NT2/D1 (cell line): ENCODE results near the gene LRCH2.

Source experiments
- DNase-seq: peaks from one replicate; pipeline ENCODE4 v3.0.0-alpha.2; 2011; ENCODE audit warnings: low read depth, low spot score
- H3K27me3 ChIP-seq: 2 replicates; pipeline ENCODE4 v1.6.0; 2011; ENCODE audit warnings: mild to moderate bottlenecking; ENCODE audit not compliant: insufficient read length, insufficient read depth
- H3K36me3 ChIP-seq: 2 replicates; pipeline ENCODE4 v1.6.1; 2011; ENCODE audit warnings: mild to moderate bottlenecking, low read length, mixed read lengths; ENCODE audit not compliant: insufficient read depth, insufficient read length
- H3K4me1 ChIP-seq: 2 replicates; pipeline ENCODE4 v1.5.1; 2011; ENCODE audit not compliant: insufficient read depth, insufficient read length
- H3K4me3 ChIP-seq: 2 replicates; pipeline ENCODE4 v1.5.1; 2011; ENCODE audit warnings: low read depth; ENCODE audit not compliant: insufficient read length
- H3K9ac ChIP-seq: 2 replicates; pipeline ENCODE4 v1.6.0; 2011; ENCODE audit warnings: low read depth; ENCODE audit not compliant: insufficient read length
- H3K9me3 ChIP-seq: 2 replicates; pipeline ENCODE4 v1.5.1; 2011; ENCODE audit warnings: mild to moderate bottlenecking, low read length; ENCODE audit not compliant: insufficient read depth
- SUZ12 ChIP-seq: IDR thresholded peaks from 2 replicates; pipeline ENCODE4 v1.6.1; 2011; ENCODE audit not compliant: insufficient read length, insufficient read depth; ENCODE audit errors: extremely low read depth
- YY1 ChIP-seq: IDR thresholded peaks from 2 replicates; pipeline ENCODE4 v1.6.1; 2011; ENCODE audit not compliant: insufficient read length, insufficient read depth
- ZNF274 ChIP-seq: IDR thresholded peaks from 2 replicates; pipeline ENCODE4 v1.6.1; 2011; ENCODE audit warnings: mild to moderate bottlenecking, low read depth, low read length

Gene LRCH2

DNA sequence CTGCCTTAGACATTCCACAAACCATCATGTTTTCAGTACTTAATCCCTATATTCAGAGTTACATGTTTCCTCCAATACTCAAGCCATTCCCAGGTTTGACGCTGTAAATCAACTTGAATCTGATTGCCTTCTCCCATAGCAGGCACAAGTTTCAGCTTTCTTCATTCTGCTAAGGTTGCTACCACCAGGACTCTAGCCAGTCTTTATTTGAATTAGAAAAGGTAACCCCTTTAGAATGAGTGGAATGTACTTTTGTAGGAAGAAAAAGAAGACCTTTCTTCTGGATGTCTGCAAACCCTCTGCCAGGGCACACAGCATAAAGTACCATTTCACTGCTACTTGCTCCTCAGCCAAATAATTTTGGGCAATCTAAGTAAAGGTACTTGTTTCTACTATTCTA lies 55.4 kb downstream of the LRCH2 start:
- H3K9ac ChIP-seq: no peak overlapping the region
- TF ChIP-seq YY1 (no peak), SUZ12 (no peak), ZNF274 (no peak)
- peaks cover 2% of the 10 kb centered on the region for H3K4me1 ChIP-seq
- H3K27me3 ChIP-seq: no peaks in the 10 kb centered on the region
- DNase-seq: peak; percentile 35
- no peaks in the 10 kb centered on the region for H3K9me3 ChIP-seq
- H3K4me3 ChIP-seq: no peak overlapping the region
- no peaks in the 10 kb centered on the region for H3K36me3 ChIP-seq

DNA sequence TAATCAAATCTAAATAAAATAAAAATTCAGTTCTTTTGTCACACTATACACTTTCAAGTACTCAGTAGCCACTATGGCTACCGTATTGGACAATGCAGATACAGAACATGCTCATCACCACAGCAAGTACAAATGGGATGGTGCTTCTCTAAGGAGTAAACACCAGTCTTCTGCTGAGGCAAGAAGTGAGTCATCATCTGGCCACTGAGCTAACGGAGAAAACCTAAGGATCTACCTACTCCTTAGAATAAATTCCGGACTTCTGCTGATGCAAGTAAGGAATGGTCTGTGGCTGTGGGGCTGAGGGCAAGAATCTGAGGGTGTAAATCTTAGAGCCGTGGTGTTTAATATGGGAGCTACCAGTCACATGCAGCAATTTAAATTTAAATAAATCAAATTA lies 56.0 kb downstream of the LRCH2 start:
- H3K36me3 ChIP-seq: no peaks in the 10 kb centered on the region
- H3K4me3 ChIP-seq: no peak overlapping the region
- H3K9me3 ChIP-seq: no peaks in the 10 kb centered on the region
- H3K27me3 ChIP-seq: no peaks in the 10 kb centered on the region
- H3K4me1 ChIP-seq: peaks cover 2% of the 10 kb centered on the region
- TF ChIP-seq YY1: no peak
- TF ChIP-seq SUZ12: no peak
- no peak for TF ChIP-seq ZNF274
- no peak overlapping the region for H3K9ac ChIP-seq
- DNase-seq: peak; percentile 5

DNA sequence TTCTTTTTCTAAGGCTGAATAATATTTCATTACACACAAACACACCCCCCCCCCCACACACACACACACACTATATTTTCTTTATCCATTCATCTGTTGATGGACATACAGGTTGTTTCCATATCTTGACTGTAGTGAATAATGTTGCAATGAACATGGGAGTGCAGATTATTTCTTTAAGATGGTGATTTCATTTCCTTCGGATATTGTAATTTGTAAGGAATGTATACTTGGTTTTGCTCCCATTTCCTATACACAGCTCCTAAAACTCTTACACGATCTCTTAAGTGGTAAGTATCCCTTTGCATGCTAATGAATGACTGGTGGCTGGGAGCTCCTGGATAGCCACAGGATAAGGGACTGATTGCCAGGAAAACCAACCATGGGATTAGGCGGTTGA lies 59.3 kb downstream of the LRCH2 start:
- Histone ChIP-seq H3K9ac (no peak overlapping the region), H3K4me3 (no peak overlapping the region), H3K9me3 (no peaks in the 10 kb centered on the region), H3K27me3 (no peaks in the 10 kb centered on the region), H3K4me1 (peaks cover 2% of the 10 kb centered on the region), H3K36me3 (no peaks in the 10 kb centered on the region)
- no peak for DNase-seq
- TF ChIP-seq SUZ12 (no peak), YY1 (no peak), ZNF274 (no peak)

DNA sequence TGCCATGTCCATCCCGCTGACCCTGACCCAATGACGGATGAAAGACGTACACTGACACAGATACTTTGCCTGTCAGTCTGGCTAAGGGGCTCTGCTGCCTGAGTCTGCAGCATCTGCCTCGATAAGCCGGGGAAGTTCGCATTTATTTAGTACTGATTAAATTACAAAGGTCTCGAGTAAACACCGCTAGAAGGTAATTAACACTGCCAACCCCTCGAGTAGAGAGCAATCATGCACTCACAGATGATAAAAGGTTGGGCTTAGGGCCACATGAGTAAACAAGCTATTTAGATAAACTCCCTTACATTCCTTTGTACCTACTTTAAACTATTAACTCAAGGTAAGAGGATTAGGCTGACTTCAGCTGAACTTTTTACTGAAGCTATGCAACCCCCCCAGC lies 60.7 kb downstream of the LRCH2 start:
- Histone ChIP-seq H3K9me3 (no peaks in the 10 kb centered on the region), H3K27me3 (no peaks in the 10 kb centered on the region), H3K36me3 (no peaks in the 10 kb centered on the region), H3K4me1 (peaks cover 2% of the 10 kb centered on the region), H3K9ac (no peak overlapping the region), H3K4me3 (no peak overlapping the region)
- TF ChIP-seq ZNF274: no peak
- TF ChIP-seq YY1: no peak
- TF ChIP-seq SUZ12: no peak
- DNase-seq: peak; percentile 44

- no peak for DNase-seq
- Histone ChIP-seq H3K27me3 (no peaks in the 10 kb centered on the region), H3K36me3 (no peaks in the 10 kb centered on the region), H3K9me3 (no peaks in the 10 kb centered on the region), H3K4me3 (no peak overlapping the region), H3K9ac (no peak overlapping the region), H3K4me1 (no peaks in the 10 kb centered on the region)
- TF ChIP-seq ZNF274 (no peak), YY1 (no peak), SUZ12 (no peak)
These were observed 86.7 kb downstream of the LRCH2 start for GRCh38 chrX:115147220-115147619.

DNA sequence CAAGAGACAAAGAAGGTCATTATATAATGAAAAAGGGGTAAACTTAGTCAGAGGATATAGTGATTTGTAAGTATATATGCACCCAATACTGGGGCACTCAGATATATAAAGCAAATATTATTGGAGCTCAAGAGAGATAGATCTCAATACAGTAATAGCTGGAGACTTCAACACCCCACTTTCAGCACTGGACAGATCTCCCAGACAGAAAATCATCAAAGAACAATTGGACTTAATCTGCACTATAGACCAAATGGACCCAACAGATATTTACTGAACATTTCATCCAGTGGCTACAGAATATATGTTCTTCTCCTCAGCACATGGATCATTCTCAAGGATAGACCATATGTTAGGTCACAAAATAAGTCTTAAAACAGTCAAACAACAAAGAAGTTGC lies 91.8 kb downstream of the LRCH2 start:
- H3K36me3 ChIP-seq: peaks cover 3% of the 10 kb centered on the region
- no peak for TF ChIP-seq ZNF274
- no peak for DNase-seq
- no peaks in the 10 kb centered on the region for H3K27me3 ChIP-seq
- no peak overlapping the region for H3K9ac ChIP-seq
- H3K9me3 ChIP-seq: peaks cover 5% of the 10 kb centered on the region; the same call in 1 of the 2 replicates
- no peaks in the 10 kb centered on the region for H3K4me1 ChIP-seq
- H3K4me3 ChIP-seq: no peak overlapping the region

- no peak for TF ChIP-seq SUZ12
- TF ChIP-seq YY1: no peak
- TF ChIP-seq ZNF274: no peak
- Histone ChIP-seq H3K4me3 (no peak overlapping the region), H3K9me3 (peaks cover 5% of the 10 kb centered on the region; the same call in 1 of the 2 replicates), H3K36me3 (peaks cover 3% of the 10 kb centered on the region), H3K4me1 (no peaks in the 10 kb centered on the region), H3K27me3 (no peaks in the 10 kb centered on the region), H3K9ac (no peak overlapping the region)
- DNase-seq: no peak
These were observed 95.9 kb downstream of the LRCH2 start for GRCh38 chrX:115138040-115138439.

DNA sequence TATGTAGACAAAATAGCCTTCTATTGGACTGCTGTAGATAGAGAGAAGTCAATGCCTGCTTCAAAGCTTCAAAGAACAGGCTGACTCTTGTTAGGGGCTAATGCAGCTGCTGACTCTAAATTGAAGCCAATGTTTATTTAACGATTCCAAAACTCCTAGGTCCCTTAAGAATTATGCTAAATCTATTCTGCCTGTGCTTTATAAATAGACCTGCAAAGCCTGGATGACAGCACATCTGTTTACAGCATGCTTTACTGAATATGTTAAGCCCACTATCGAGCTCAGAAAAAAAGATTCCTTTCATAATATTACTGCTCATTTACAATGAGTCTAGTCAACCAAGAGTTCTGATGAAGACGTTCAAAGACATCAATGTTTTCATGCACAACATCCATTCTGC lies 99.5 kb downstream of the LRCH2 start:
- Histone ChIP-seq H3K4me3 (no peak overlapping the region), H3K4me1 (no peaks in the 10 kb centered on the region), H3K9ac (no peak overlapping the region), H3K9me3 (no peaks in the 10 kb centered on the region), H3K27me3 (no peaks in the 10 kb centered on the region), H3K36me3 (no peaks in the 10 kb centered on the region)
- TF ChIP-seq YY1: no peak
- no peak for TF ChIP-seq ZNF274
- TF ChIP-seq SUZ12: no peak
- DNase-seq: no peak
